HCEC 1CT (cell line): ENCODE data around the gene NRXN3.

Source experiments
- DNase-seq: peaks from one replicate; pipeline ENCODE4 v3.0.0-alpha.2; 2017

NRXN3 gene

DNA sequence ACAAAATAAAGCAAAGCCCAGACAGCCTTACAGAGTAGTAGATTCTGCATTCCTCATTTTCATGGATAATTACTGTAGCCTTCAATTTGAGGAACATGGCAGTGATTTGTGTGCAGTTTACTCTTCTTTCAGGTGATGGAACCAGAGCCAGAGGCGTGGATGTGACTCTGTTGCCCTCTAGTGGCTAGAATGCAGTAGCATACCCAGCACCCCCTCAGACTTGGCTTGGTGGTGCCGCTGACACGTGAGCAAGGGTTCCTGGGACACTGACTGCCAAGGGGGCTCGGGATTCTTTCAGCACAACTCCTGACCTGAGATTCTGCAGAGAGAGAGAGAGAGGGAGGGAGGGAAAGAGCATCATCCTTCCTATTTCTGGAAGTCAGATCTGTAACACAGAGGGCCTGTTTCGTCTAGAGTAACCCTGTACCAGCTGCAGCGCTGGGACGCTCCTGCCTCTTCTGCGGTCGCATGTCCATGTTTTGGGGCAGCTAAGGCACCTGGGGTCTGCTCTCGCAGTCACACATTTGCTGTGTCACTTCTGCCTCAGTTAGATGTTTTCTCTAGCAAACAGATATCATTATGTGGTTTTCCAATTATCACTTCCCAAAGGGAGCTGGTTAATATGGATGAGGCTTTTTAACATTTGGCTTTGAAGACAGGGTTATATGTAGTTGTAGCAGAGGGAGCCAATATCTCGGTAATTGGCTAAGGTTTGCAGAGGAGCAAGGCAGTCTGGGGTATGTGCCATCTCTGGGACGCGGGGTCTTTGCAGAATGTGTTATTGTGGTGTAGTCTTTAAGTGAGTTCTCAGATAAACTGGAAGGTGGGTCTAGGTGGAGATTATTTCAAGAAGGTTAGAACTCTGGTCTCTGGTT lies 428.1 kb downstream of the NRXN3 start:
- peak; percentile 59 for DNase-seq

DNA sequence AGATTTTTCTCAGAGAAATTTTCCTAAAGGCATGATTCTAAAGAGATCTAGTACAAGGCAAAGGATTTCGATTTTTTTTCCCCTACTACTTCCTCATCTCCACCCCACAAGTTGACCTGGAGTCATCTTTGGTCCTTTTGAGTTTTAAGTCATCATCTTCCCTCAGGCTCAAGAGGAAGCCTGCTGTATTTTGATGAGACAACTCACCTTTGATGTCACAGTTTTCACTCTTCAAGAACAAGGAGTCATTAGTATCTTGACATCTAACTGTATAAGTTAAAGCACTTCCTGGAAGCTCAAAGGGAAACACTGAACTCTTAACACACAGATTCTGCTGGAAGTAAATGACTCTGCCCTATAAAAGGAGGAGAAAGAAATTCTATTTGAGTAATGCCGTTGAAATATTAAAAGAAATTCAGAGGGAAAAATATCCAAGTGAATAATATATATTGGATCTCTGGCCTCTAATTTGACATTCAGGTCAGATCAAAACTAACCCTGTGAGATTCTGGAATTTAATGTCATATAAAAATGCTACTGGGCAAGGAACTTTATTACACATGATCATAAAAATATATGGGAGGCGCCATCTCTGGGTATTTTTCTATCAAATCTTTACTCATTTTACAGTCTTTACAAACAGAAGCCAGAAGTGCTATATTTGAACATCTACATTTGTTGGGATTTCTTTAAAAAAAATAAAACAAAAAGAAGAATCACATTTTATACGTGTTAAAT lies 435.0 kb downstream of the NRXN3 start:
- peak; percentile 51 for DNase-seq

DNA sequence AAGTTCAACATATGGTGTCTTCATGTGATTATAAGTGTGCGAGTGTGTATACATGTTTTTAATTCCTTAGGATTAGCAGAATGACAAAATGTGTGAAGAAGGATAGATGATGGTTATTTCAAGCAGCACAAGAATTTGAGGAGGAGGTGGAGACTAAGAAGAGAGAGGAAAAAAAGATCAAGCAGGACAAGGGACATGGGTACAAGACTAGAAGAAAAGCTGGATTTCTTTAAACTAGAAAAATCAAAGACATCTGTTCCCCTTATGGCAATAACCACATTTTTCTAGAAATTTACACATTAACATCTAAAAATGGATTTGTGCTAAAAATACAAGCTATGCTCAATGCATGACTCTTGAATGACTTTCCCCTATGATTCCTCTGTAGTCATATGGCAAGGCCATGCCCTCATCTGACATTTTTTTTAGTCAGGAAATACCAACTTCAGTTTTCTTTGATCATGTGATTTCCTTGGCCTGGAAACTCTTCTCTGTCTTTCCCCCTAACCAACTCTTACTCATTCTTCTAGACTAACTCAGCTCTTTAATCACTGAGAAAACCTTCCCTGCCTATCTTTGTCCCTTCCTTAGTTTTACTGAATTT lies 435.8 kb downstream of the NRXN3 start:
- peak; percentile 98 for DNase-seq

DNA sequence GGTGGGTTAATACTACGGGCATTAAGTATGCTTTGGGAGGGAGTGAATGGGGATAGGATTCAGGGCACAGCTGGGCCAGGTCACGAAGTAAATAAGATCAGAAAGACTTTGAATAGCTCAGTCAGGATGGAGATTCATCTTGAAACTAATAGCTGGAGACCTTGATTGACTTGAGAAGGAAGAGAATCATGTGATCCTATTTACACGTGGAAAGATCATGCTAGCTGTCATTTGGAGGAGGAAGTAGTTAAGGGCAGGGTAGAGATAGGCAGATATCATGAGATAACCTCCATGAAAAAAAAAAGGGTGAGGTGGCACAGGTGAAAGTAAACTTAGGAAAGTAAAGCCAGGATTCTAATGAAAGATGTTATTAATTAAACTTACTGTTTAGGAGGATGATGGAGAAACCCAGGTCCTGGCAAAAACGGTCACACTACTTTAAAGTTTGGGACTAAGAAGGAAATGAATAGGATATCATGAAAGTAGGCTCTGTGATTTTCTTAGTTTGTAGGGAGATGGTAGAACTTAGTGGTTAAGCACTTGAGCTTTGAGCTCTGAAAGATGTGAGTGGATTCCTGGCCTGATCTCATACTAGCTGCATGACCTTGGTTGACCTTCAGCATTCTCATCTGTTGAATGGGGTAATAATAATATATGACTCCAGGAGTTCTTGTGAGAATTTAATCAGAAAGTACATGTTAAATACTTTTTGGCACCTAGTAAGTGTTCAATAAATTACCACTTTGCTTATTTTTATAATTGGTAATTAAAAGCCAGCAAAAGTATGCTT lies 439.0 kb downstream of the NRXN3 start:
- no peak for DNase-seq

DNA sequence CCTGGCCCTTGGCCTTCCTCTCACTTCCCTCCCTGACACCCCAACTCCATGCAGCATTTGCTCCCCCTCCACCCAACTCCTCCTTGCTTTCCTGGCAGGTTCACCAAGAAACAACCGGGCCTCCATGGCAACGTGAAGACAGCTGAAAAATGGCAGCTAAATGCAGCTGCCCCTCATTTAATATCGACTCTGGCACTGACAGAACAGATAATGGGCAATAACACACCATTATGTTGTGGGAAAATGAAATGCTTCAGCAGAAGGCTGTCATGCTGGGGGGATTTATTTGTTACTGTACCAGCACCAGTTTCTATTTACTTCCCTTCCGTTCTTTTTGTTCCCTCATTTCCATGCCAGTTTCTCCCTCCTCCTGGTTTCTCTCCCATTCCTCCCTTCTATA lies 440.8 kb downstream of the NRXN3 start:
- DNase-seq = no peak

- no peak for DNase-seq
Observed at GRCh38 chr14:78611796-78612571, 441.8 kb downstream of the NRXN3 start.

DNA sequence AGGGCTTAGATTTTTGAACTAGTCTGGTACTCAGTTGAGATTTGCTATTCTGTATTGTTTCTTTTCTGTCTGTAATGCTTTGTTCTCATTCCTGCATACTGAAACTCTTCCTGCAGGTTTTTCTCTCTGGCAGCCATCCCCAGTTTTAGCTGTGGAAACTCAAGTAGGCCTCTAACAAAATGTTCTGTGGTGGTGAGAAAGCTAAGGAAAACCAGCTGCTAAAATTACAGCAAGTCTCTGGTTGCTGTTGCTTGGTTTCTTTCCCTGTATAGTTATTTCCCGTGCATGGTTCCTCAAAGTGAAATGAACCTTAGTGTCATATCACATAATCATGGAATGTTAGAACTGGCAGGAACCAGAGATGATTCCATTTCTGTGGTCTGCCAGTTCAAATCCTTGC lies 442.5 kb downstream of the NRXN3 start:
- DNase-seq = no peak

GRCh38 chr14:78614593-78614992 lies 444.4 kb downstream of the NRXN3 start:
- no peak for DNase-seq

- no peak for DNase-seq
Observed at GRCh38 chr14:78617735-78618134, 447.6 kb downstream of the NRXN3 start.

DNA sequence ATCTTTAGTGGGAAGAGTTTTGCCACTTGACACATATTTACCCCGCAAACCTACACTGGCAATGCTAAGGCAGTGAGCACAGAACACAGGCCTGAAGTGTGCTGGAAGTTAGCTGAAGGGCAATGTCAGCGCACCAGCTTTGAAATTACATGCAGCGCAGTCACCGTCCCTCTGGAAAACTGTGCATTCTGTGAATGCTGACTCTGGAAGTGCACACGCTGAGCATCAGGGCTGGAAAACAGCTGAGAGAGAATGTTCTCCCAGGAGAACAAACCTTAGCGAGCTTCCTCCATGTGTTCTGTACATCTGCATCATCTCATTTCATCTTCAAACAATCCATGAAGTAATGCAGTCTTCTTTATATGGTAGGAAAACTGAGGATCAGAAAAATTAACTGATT lies 448.2 kb downstream of the NRXN3 start:
- no peak for DNase-seq

DNA sequence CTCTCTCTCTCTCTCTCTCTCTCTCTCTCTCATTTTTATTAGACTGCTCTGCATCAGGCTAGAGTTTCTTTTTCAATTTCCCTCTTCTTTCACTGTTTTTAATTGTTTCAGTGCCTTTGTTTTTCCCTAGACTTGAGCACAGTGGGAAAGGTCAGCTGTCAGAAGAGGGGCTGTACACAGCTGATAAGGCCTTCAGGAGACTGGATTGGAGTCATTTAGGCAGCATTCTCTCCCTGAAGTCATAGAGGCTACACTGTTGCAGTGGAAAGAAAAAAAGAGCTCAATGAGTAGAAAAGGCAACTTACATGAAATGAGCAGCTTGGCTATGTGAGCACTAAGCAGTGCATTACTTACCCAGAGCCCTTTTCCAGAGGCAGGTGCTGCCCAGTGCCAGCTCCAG lies 456.9 kb downstream of the NRXN3 start:
- no peak for DNase-seq

GRCh38 chr14:78631551-78631950 lies 461.4 kb downstream of the NRXN3 start:
- DNase-seq = peak; percentile 85

DNA sequence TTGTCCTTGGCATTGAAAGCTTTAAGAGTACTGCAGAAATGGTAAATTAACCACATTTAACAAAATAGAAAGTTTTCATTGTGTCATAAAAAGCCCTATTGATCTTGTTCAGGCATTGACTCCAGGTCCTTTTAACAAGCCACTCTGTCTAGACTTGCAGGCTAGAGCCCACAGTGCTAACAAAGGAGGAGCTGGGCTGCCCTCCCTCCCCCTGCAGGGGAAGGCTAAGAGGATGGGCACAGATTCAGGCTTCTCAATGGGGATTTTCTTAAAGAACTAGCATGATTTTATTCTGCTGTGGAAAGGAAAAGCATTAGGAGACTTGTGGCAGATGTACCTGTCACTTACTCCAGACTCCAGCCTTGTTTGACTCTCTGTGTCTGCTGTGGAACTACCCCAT lies 463.6 kb downstream of the NRXN3 start:
- DNase-seq = no peak

DNA sequence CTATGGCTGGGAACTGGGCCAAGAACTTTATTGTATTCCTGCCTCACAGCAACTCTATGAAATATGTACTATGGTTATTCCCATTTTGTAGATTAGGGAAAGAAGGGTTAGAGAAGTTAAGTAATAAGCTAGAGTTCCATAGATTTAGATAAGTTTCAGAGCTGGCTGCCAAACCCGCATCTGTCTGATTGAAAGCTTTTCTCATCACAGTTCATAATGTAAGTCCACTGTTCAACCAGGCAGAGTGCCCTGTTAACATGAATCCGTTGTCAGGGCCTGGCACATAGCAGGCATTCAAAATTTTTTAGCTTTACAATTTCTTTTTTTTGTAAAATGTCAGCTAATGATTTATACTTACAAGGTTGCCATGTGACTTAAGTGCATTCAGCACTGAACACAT lies 467.3 kb downstream of the NRXN3 start:
- DNase-seq = no peak

DNA sequence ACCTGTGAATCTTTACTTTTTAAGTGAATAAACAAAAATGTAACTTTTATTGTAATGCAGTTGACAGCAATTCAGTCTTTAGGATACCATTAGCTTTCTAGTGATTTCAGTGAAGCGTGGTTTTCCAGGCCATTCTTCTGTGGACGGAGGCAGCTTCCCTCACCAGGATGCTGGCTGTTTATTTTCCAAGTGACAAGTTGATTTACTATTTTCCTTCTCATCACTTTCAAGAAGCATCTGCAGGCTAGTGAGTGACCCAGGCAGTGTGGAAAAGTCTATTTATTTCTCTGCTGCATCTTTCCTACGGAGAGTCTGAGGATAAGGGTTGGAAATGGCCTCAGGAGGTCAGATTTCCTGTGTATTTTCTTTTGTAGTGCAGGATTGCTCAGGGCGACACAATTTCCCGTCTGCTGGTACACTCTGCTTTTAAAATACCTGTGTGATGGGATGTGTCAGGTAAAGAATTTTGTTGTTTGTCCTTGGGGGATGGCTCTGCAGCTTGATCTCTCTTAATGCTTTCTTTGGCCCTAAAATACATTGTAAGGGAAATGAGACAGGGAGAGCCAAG lies 467.8 kb downstream of the NRXN3 start:
- DNase-seq = no peak

- no peak for DNase-seq
Observed at GRCh38 chr14:78638926-78639325, 468.8 kb downstream of the NRXN3 start.

- DNase-seq = peak; percentile 11
Observed at GRCh38 chr14:78644824-78645559, 474.8 kb downstream of the NRXN3 start.

- DNase-seq = no peak
Observed at GRCh38 chr14:78652727-78653126, 482.6 kb downstream of the NRXN3 start.

DNA sequence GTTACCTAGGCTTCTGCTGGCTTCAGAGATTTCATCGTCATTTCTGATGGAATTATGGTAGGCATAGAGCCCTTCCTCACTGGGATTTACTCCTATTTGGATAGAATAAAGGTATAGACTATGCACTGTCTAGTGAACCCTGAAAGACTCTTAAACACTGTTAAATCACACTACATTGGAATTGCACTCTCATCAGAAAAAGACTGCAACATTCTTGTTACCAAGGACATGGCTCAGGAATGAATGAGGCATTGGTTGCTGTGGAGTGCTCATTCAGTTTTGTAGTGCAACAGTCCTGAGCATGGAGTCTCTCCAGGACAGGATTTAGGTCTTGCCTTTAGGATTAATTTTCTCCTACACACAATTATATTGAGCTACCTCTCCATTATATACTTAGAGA lies 483.0 kb downstream of the NRXN3 start:
- DNase-seq = no peak

DNA sequence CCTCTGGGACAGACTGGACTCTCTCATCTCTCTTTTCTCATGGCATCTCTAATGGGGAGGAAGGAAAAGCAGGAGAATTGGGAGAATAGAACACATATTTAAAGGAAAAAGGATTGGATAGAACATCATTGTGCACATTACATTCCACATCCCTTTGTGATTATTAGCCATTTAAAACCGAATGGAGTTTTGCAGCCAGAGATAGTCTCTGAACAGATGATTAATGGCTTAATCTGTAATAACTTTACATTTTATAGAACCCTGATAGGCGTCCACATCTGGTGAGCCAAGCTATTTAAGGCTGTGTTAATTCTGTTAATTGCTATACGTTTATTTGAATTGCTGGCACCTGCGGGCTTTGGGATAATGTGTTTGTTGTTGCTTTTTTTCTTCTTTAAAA lies 487.3 kb downstream of the NRXN3 start:
- no peak for DNase-seq

DNA sequence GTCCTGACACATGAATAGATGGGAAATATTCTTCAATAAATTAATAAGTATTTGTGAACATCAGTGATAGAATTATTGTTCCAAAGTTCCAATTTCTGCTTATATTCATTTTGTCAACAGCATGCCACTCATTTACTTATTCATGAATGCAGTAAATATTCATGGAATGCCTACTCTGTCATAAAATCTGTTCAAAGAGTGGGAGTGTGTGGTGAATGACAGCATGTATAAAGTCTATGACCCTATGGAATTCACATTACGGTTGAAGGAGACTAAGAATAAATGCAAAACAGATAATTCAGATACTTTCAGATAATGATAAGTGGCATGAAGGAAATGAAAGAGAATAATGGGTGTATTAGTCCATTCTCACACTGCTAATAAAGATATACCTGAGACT lies 494.7 kb downstream of the NRXN3 start:
- no peak for DNase-seq
